HCEC 1CT (cell line): Measurements from ENCODE around the gene GRK5.

Source experiments
- DNase-seq: peaks from one replicate; pipeline ENCODE4 v3.0.0-alpha.2; 2017

Gene GRK5

GRCh38 chr10:119496273-119496672, 288.9 kb downstream of the GRK5 start:
- no peak for DNase-seq

GRCh38 chr10:119497243-119497642, 289.9 kb downstream of the GRK5 start:
- no peak for DNase-seq

DNA sequence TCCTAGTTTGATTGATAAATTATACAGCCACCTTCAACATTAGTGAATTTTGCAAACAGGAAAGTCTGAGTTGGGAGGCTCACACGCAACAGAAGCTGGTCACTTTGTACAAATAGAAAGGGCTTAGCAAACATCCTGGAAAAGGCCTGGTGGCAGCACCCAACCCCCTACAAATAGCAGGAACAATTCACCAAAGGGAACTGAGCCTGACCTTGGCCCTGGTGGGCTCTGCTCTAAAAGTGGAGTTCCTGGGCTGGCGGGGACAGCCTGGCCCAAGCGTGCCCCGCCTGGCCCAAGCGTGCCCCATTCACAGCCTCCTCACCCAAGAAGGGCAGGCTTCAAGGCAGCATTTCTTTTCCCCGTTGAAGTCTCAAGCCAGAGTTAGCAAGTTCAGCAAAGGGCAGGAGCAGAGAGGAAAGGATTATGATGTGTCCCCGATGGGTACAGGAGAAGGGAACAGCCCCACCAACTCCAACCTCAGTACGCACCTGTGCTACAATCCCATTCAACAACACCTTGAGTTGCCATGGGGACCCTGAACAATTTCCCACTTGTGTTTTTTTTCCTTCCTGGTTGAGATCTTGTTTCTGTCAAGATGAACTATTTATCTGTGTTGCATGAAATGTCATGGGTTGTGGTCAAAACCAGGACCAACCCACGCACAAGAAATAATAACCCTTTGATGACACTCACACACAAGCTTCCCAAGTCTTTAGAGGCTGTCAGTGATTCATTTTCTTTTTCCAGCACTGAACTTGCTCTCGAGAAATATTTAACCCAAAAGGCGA, 291.7 kb downstream of the GRK5 start:
- DNase-seq = no peak

- DNase-seq = no peak
These were observed 292.3 kb downstream of the GRK5 start for GRCh38 chr10:119499677-119500002.

- no peak for DNase-seq
These were observed 292.9 kb downstream of the GRK5 start for GRCh38 chr10:119500123-119500795.

GRCh38 chr10:119500821-119501220, 293.4 kb downstream of the GRK5 start:
- DNase-seq = no peak

GRCh38 chr10:119501690-119502089, 294.3 kb downstream of the GRK5 start:
- DNase-seq = no peak

DNA sequence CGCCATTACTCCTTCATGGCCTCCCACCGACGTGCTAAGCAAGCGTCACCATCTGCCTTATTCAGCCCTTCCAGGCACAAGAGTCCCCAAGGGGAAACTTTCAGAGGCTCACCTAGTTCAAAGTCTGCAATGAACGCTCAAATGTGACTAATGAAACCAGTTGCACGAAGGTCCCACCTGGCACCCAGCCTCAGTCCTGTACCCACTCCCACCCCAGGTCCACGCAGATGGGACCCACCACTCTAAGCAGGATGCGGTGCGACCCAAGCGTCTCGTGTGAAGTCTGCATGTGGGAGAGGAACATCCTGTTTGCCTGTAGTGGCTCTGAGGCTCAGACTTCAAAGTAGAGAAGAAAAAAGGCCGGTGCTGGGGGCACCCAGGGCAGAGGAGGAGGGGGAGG, 294.8 kb downstream of the GRK5 start:
- DNase-seq = no peak

DNA sequence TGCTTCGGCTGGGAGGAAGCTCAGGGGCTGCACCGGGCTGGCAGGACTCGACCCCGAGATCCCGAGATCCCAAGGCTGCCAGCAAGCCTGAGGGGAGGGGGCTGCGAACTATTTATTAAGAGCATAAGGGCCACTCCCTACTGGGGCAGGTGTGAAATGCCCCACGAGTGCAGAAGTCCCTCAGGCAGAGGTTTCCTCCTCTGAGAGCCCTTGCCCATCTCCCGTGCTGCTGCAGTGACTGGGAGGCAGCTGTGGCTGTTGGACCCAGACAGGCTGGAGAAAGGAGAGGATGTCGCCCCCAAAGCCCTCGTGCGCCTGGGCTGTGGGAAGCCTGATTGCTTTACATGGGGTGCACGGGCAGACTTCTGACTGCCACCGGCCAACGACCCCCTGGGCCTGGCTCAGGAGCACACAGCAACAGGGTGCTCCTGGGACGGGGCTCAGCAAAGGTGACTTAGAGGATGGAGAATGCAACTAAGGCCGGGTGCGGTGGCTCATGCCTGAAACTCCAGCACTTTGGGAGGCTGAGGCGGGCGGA, 295.3 kb downstream of the GRK5 start:
- no peak for DNase-seq

- DNase-seq = no peak
These were observed 296.4 kb downstream of the GRK5 start for GRCh38 chr10:119503821-119504220.

- DNase-seq = no peak
These were observed 297.3 kb downstream of the GRK5 start for GRCh38 chr10:119504651-119505050.

DNA sequence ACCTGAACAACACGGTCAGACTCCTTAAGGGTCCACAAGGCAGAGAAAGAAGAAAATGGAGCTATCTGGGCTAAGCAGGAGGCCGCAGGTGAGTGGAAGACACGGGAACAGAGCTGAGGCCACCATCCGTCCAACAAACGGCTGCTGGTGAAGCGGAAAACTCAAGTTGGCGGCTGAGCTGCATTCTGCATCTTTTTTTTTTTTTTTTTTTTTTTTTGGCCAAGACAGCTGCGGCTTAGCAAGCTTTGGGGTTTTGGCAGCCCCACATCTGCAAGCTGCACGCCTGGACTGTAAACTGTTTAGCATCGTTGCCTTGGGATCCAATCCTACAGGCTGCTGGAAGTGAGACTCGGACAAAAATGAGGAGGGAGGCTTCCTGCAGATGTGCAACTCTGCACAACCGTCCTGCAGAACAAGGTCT, 297.8 kb downstream of the GRK5 start:
- DNase-seq = no peak
